HG02763 (cell line): ENCODE data around the gene FAM174B.

Source experiments
- ATAC-seq: cut with Tn5 transposase; IDR thresholded peaks from one replicate; pipeline ENCODE4 v1.9.1; 2021; ENCODE audit warnings: mild to moderate bottlenecking, moderate library complexity; ENCODE audit not compliant: unreplicated experiment

FAM174B gene

GRCh38 chr15:92574566-92574965, 81.0 kb downstream of the FAM174B start:
- ATAC-seq: no peak

- ATAC-seq: no peak
These were observed 81.4 kb downstream of the FAM174B start for GRCh38 chr15:92574161-92574560.

- ATAC-seq: no peak
These were observed 83.8 kb downstream of the FAM174B start for GRCh38 chr15:92571824-92572223.

- ATAC-seq: no peak
These were observed 85.2 kb downstream of the FAM174B start for GRCh38 chr15:92570391-92570790.

- no peak for ATAC-seq
These were observed 85.8 kb downstream of the FAM174B start for GRCh38 chr15:92569778-92570177.
